Loucy (cell line): ENCODE data around the gene TP73.

Experiments
- CTCF ChIP-seq: fragments of 200-600 bp; sonication (generic); conservative IDR thresholded peaks from 2 replicates; pipeline ENCODE4 v1.5.1; 2014; ENCODE audit warnings: mild to moderate bottlenecking, antibody characterized with exemption, low read length
- EZH2phosphoT487 ChIP-seq: fragments of 200-600 bp; IDR thresholded peaks from 2 replicates; pipeline ENCODE4 v1.6.1; 2018; ENCODE audit warnings: antibody characterized with exemption, mild to moderate bottlenecking, moderate library complexity, borderline replicate concordance

- TF ChIP-seq CTCF (no peak), EZH2phosphoT487 (no peak)
These were observed 120.6 kb downstream of the TP73 start, which contains the start of gene SMIM1 for GRCh38 chr1:3772715-3773571.
